Measurements from ENCODE around the gene SLIT3. TPM values are rescaled to one million over a fixed set of nuclear protein-coding genes. Genes with fewer than 3 reads are reported as not detected.

SLIT3 gene
- total RNA-seq, 4 donors from 2014 or later = 0.97 to 6.1 (median 3.4) TPM

GRCh38 chr5:168770036-168770498 is 530.9 kb downstream of the SLIT3 start:
- ATAC-seq = no peak
- H3K4me3 ChIP-seq = no peak overlapping the region
- H3K36me3 ChIP-seq = no peaks in the 10 kb centered on the region
- no peaks in the 10 kb centered on the region for H3K9me3 ChIP-seq
- no peak for DNase-seq
- H3K27ac ChIP-seq = no peak overlapping the region
- intact Hi-C loops (cut with DNase I; ENCODE audit: low total_unique reads) = no loop called here
- H3K27me3 ChIP-seq = no peaks in the 10 kb centered on the region
- in situ Hi-C loops (cut with MboI; ENCODE audit: low sequenced_read_pairs in 4 of 4) = no loop called here
- H3K4me1 ChIP-seq = no peaks in the 10 kb centered on the region
- TF ChIP-seq CTCF (IDR thresholded peaks at IDR 0.05 in 4 of 5, conservative IDR thresholded peaks at IDR 0.05 in 1 of 5) = no peak
- TF ChIP-seq POLR2A (IDR thresholded peaks at IDR 0.05) = no peak

GRCh38 chr5:168768172-168768571 is 532.8 kb downstream of the SLIT3 start:
- in situ Hi-C loops (cut with MboI; ENCODE audit: low sequenced_read_pairs in 4 of 4) = no loop called here
- Histone ChIP-seq H3K4me1 (no peaks in the 10 kb centered on the region), H3K4me3 (no peak overlapping the region), H3K27me3 (no peaks in the 10 kb centered on the region), H3K27ac (no peak overlapping the region), H3K36me3 (no peaks in the 10 kb centered on the region), H3K9me3 (no peaks in the 10 kb centered on the region)
- TF ChIP-seq POLR2A (IDR thresholded peaks at IDR 0.05) (no peak), CTCF (IDR thresholded peaks at IDR 0.05 in 4 of 5, conservative IDR thresholded peaks at IDR 0.05 in 1 of 5) (no peak)
- DNase-seq (no peak), ATAC-seq (no peak)
- intact Hi-C loops (cut with DNase I; ENCODE audit: low total_unique reads) = no loop called here

GRCh38 chr5:168766426-168766700 is 534.6 kb downstream of the SLIT3 start:
- ATAC-seq = no peak
- Histone ChIP-seq H3K4me1 (no peaks in the 10 kb centered on the region), H3K36me3 (no peaks in the 10 kb centered on the region), H3K27ac (no peak overlapping the region), H3K4me3 (no peak overlapping the region), H3K27me3 (no peaks in the 10 kb centered on the region), H3K9me3 (no peaks in the 10 kb centered on the region)
- TF ChIP-seq CTCF (IDR thresholded peaks at IDR 0.05 in 4 of 5, conservative IDR thresholded peaks at IDR 0.05 in 1 of 5) (no peak), POLR2A (IDR thresholded peaks at IDR 0.05) (no peak)
- no peak for DNase-seq
- in situ Hi-C loops (cut with MboI; ENCODE audit: low sequenced_read_pairs in 4 of 4) (no loop called here), intact Hi-C loops (cut with DNase I; ENCODE audit: low total_unique reads) (no loop called here)

GRCh38 chr5:168765551-168766425 is 535.2 kb downstream of the SLIT3 start:
- H3K4me1 ChIP-seq = no peaks in the 10 kb centered on the region
- H3K9me3 ChIP-seq = no peaks in the 10 kb centered on the region
- ATAC-seq (peak in 1 of 2 donors; percentile 23), DNase-seq (no peak)
- intact Hi-C loops (cut with DNase I; ENCODE audit: low total_unique reads) = no loop called here
- TF ChIP-seq POLR2A (IDR thresholded peaks at IDR 0.05) (no peak), CTCF (IDR thresholded peaks at IDR 0.05 in 4 of 5, conservative IDR thresholded peaks at IDR 0.05 in 1 of 5) (no peak)
- in situ Hi-C loops (cut with MboI; ENCODE audit: low sequenced_read_pairs in 4 of 4) = no loop called here
- H3K27ac ChIP-seq = no peak overlapping the region
- H3K36me3 ChIP-seq = no peaks in the 10 kb centered on the region
- H3K4me3 ChIP-seq = no peak overlapping the region
- H3K27me3 ChIP-seq = no peaks in the 10 kb centered on the region

Measured in gastrocnemius medialis (tissue), 4 donors.